ENCODE measurements around the gene SPRR2G.
"Not testable (repeated sequence)": the region's sequence is repeated elsewhere in the genome, so short reads cannot be mapped to it uniquely, and the experiment has no call there.

The SPRR2G gene

GRCh38 chr1:153128688-153129087 is 22.0 kb downstream of the SPRR2G start:
- H3K9me3 Mint-ChIP-seq, DNase-seq, H3K36me3 Mint-ChIP-seq, H3K4me3 Mint-ChIP-seq, H3K27me3 Mint-ChIP-seq, H3K27ac Mint-ChIP-seq, H3K4me1 Mint-ChIP-seq, CTCF ChIA-PET: not testable (repeated sequence)

- H3K27me3 Mint-ChIP-seq, result no peaks in the 10 kb centered on the region
- CTCF ChIA-PET, result no interaction called here
- H3K27ac Mint-ChIP-seq, result no peak overlapping the region
- no peak for DNase-seq
- no peak overlapping the region for H3K4me3 Mint-ChIP-seq
- no peaks in the 10 kb centered on the region for H3K36me3 Mint-ChIP-seq
- H3K4me1 Mint-ChIP-seq, result no peaks in the 10 kb centered on the region
- H3K9me3 Mint-ChIP-seq, result no peaks in the 10 kb centered on the region
Measured at GRCh38 chr1:153127296-153127695, 23.4 kb downstream of the SPRR2G start.

- no peak for DNase-seq
- Mint-ChIP-seq H3K36me3 (no peaks in the 10 kb centered on the region), H3K27me3 (no peaks in the 10 kb centered on the region), H3K27ac (no peak overlapping the region), H3K9me3 (no peaks in the 10 kb centered on the region), H3K4me3 (no peak overlapping the region), H3K4me1 (no peaks in the 10 kb centered on the region)
- CTCF ChIA-PET, result no interaction called here
Measured at GRCh38 chr1:153125536-153125935, 25.2 kb downstream of the SPRR2G start.

- H3K27ac Mint-ChIP-seq, H3K36me3 Mint-ChIP-seq, DNase-seq, H3K9me3 Mint-ChIP-seq, H3K4me1 Mint-ChIP-seq, H3K4me3 Mint-ChIP-seq, H3K27me3 Mint-ChIP-seq, CTCF ChIA-PET: not testable (repeated sequence)
Measured at GRCh38 chr1:153123793-153124192, 26.9 kb downstream of the SPRR2G start.

GRCh38 chr1:153122831-153123421 is 27.8 kb downstream of the SPRR2G start:
- Mint-ChIP-seq H3K27me3 (no peaks in the 10 kb centered on the region), H3K4me1 (no peaks in the 10 kb centered on the region), H3K36me3 (no peaks in the 10 kb centered on the region), H3K27ac (no peak overlapping the region), H3K9me3 (no peaks in the 10 kb centered on the region), H3K4me3 (no peak overlapping the region)
- no peak for DNase-seq
- CTCF ChIA-PET, result no interaction called here

- Mint-ChIP-seq H3K27me3 (no peaks in the 10 kb centered on the region), H3K4me3 (no peak overlapping the region), H3K36me3 (no peaks in the 10 kb centered on the region), H3K27ac (no peak overlapping the region), H3K4me1 (no peaks in the 10 kb centered on the region), H3K9me3 (no peaks in the 10 kb centered on the region)
- CTCF ChIA-PET, result no interaction called here
- no peak for DNase-seq
Measured at GRCh38 chr1:153120945-153121344, 29.7 kb downstream of the SPRR2G start.

GRCh38 chr1:153119491-153119971 is 31.2 kb downstream of the SPRR2G start:
- Mint-ChIP-seq H3K4me1 (no peaks in the 10 kb centered on the region), H3K27me3 (no peaks in the 10 kb centered on the region), H3K9me3 (no peaks in the 10 kb centered on the region), H3K36me3 (no peaks in the 10 kb centered on the region), H3K27ac (no peak overlapping the region), H3K4me3 (no peak overlapping the region)
- no peak for DNase-seq
- CTCF ChIA-PET, result no interaction called here

GRCh38 chr1:153115264-153115663 is 35.4 kb downstream of the SPRR2G start:
- H3K9me3 Mint-ChIP-seq, H3K27me3 Mint-ChIP-seq, H3K4me1 Mint-ChIP-seq, H3K27ac Mint-ChIP-seq, DNase-seq, H3K36me3 Mint-ChIP-seq, H3K4me3 Mint-ChIP-seq, CTCF ChIA-PET: not testable (repeated sequence)

- Mint-ChIP-seq H3K27ac (no peak within 1 kb of the TSS), H3K27me3 (peaks cover 4% of the 10 kb centered on the region), H3K4me1 (no peaks in the 10 kb centered on the region), H3K9me3 (no peaks in the 10 kb centered on the region), H3K4me3 (no peak within 1 kb of the TSS), H3K36me3 (no peaks in the 10 kb centered on the region)
- CTCF ChIA-PET, result no interaction called here
- no peak for DNase-seq
Measured at GRCh38 chr1:153113416-153113815, 37.3 kb downstream of the SPRR2G start, which contains the start of gene SPRR2F. Gene SPRR2F, minus strand, starts transcription at chr1:153113516. Its CDS starts 783 bp downstream, at chr1:153112733.

- H3K4me1 Mint-ChIP-seq, CTCF ChIA-PET: not testable (repeated sequence)
Measured at GRCh38 chr1:153112454-153112853, 38.2 kb downstream of the SPRR2G start.

GRCh38 chr1:153100245-153100644 is 50.4 kb downstream of the SPRR2G start:
- CTCF ChIA-PET, result no interaction called here
- Mint-ChIP-seq H3K4me3 (no peak overlapping the region), H3K27me3 (no peaks in the 10 kb centered on the region), H3K9me3 (no peaks in the 10 kb centered on the region), H3K4me1 (no peaks in the 10 kb centered on the region), H3K36me3 (no peaks in the 10 kb centered on the region), H3K27ac (no peak overlapping the region)
- no peak for DNase-seq

More at GRCh38 chr1:153112454-153112853, 38.2 kb downstream of the SPRR2G start:
- not testable (repeated sequence) for H3K27me3 Mint-ChIP-seq, H3K9me3 Mint-ChIP-seq, H3K36me3 Mint-ChIP-seq, DNase-seq, H3K4me3 Mint-ChIP-seq, H3K27ac Mint-ChIP-seq
